Mesodermal cell (in vitro differentiated cells): ENCODE data around the gene TSPAN18.

Experiments used
- H3K27ac ChIP-seq: 2 replicates; pipeline ENCODE4 v1.7.0; 2013; ENCODE audit warnings: mild to moderate bottlenecking, low read depth, low read length, moderate library complexity; ENCODE audit not compliant: severe bottlenecking
- H3K36me3 ChIP-seq: 2 replicates; pipeline ENCODE4 v1.7.1; 2013; ENCODE audit warnings: mild to moderate bottlenecking, low read length, moderate library complexity; ENCODE audit not compliant: control insufficient read depth, insufficient read depth
- H3K4me1 ChIP-seq: one replicate; pipeline ENCODE4 v1.7.1; 2013; ENCODE audit warnings: mild to moderate bottlenecking, low read length; ENCODE audit not compliant: insufficient read depth, control insufficient read depth, poor library complexity, severe bottlenecking
- H3K4me3 ChIP-seq: 2 replicates; pipeline ENCODE4 v1.7.0; 2013; ENCODE audit warnings: low read length, control low read depth, mild to moderate bottlenecking; ENCODE audit not compliant: insufficient read depth, poor library complexity, severe bottlenecking; ENCODE audit errors: extremely low read depth
- H3K9me3 ChIP-seq: 2 replicates; pipeline ENCODE4 v1.7.1; 2013; ENCODE audit warnings: mild to moderate bottlenecking, low read length, moderate library complexity; ENCODE audit not compliant: control insufficient read depth
- WGBS, 2 experiments: methylation state at CpG; one replicate each; pipeline ENCODE4 v1.1.5; 2013; ENCODE audit warnings: missing lambda C conversion rate in 2 of 2; ENCODE audit not compliant: insufficient coverage in 2 of 2; 5-methylcytosine and 5-hydroxymethylcytosine counted together

Gene TSPAN18

GRCh38 chr11:44848203-44848962 is 121.6 kb downstream of the TSPAN18 start:
- 71 to 77% methylated on average over 8 to 10 of the region's 11 CpGs for WGBS, 2 experiments
- no peak overlapping the region for H3K27ac ChIP-seq

GRCh38 chr11:44848963-44849350 is 122.2 kb downstream of the TSPAN18 start:
- Histone ChIP-seq H3K4me1 (peaks cover 4% of the 10 kb centered on the region), H3K27ac (no peak overlapping the region), H3K9me3 (peaks cover 5% of the 10 kb centered on the region), H3K4me3 (no peak overlapping the region), H3K36me3 (peaks cover 3% of the 10 kb centered on the region)
- WGBS, 2 experiments: 62 to 88% methylated on average over 3 of the region's 4 CpGs

More at GRCh38 chr11:44848203-44848962, 121.6 kb downstream of the TSPAN18 start:
- H3K9me3 ChIP-seq: peaks cover 5% of the 10 kb centered on the region
- H3K4me3 ChIP-seq: no peak overlapping the region
- H3K4me1 ChIP-seq: no peaks in the 10 kb centered on the region
- peaks cover 7% of the 10 kb centered on the region for H3K36me3 ChIP-seq

- Histone ChIP-seq H3K4me1 (peaks cover 7% of the 10 kb centered on the region), H3K36me3 (peaks cover 3% of the 10 kb centered on the region), H3K9me3 (peaks cover under 1% of the 10 kb centered on the region), H3K4me3 (no peak overlapping the region), H3K27ac (no peak overlapping the region)
- WGBS, 2 experiments: 75 to 78% methylated on average over 3 to 4 of the region's 4 CpGs
These were observed 122.7 kb downstream of the TSPAN18 start for GRCh38 chr11:44849424-44849823.

- H3K9me3 ChIP-seq: no peaks in the 10 kb centered on the region
- H3K4me1 ChIP-seq: peaks cover 7% of the 10 kb centered on the region
- H3K27ac ChIP-seq: no peak overlapping the region
- H3K4me3 ChIP-seq: no peak overlapping the region
- WGBS, 2 experiments: 80 to 85% methylated on average over 6 to 7 of the region's 8 CpGs
- peaks cover 3% of the 10 kb centered on the region for H3K36me3 ChIP-seq
These were observed 123.2 kb downstream of the TSPAN18 start for GRCh38 chr11:44849922-44850321.

- Histone ChIP-seq H3K4me1 (peaks cover 7% of the 10 kb centered on the region), H3K27ac (no peak overlapping the region), H3K9me3 (no peaks in the 10 kb centered on the region), H3K4me3 (no peak overlapping the region), H3K36me3 (peaks cover 3% of the 10 kb centered on the region)
- 89 to 92% methylated on average over 4 of the region's 5 CpGs for WGBS, 2 experiments
These were observed 124.7 kb downstream of the TSPAN18 start for GRCh38 chr11:44851496-44851895.

GRCh38 chr11:44852159-44852747 is 125.5 kb downstream of the TSPAN18 start:
- Histone ChIP-seq H3K4me3 (no peak overlapping the region), H3K4me1 (peaks cover 7% of the 10 kb centered on the region), H3K36me3 (no peaks in the 10 kb centered on the region), H3K9me3 (no peaks in the 10 kb centered on the region), H3K27ac (no peak overlapping the region)
- WGBS, 2 experiments: no CpG with 5 or more reads among the region's 2 CpGs

GRCh38 chr11:44852952-44853351 is 126.2 kb downstream of the TSPAN18 start:
- Histone ChIP-seq H3K9me3 (no peaks in the 10 kb centered on the region), H3K36me3 (no peaks in the 10 kb centered on the region), H3K4me3 (no peak overlapping the region), H3K4me1 (peaks cover 10% of the 10 kb centered on the region), H3K27ac (no peak overlapping the region)
- 55 to 64% methylated on average over 4 to 5 of the region's 5 CpGs for WGBS, 2 experiments

- Histone ChIP-seq H3K9me3 (no peaks in the 10 kb centered on the region), H3K27ac (no peak overlapping the region), H3K4me1 (peaks cover 13% of the 10 kb centered on the region), H3K36me3 (no peaks in the 10 kb centered on the region), H3K4me3 (no peak overlapping the region)
- WGBS, 2 experiments: 93% methylated on average over 6 to 8 of the region's 9 CpGs
These were observed 126.9 kb downstream of the TSPAN18 start for GRCh38 chr11:44853666-44854065.

GRCh38 chr11:44854086-44854485 is 127.3 kb downstream of the TSPAN18 start:
- 81 to 85% methylated on average over 3 of the region's 5 CpGs for WGBS, 2 experiments
- H3K9me3 ChIP-seq: no peaks in the 10 kb centered on the region
- no peak overlapping the region for H3K4me3 ChIP-seq
- no peaks in the 10 kb centered on the region for H3K36me3 ChIP-seq
- peaks cover 17% of the 10 kb centered on the region for H3K4me1 ChIP-seq
- H3K27ac ChIP-seq: no peak overlapping the region

GRCh38 chr11:44854741-44855492 is 128.2 kb downstream of the TSPAN18 start:
- WGBS, 2 experiments: 75 to 88% methylated on average over 1 to 2 of the region's 5 CpGs
- Histone ChIP-seq H3K27ac (no peak overlapping the region), H3K4me3 (no peak overlapping the region), H3K4me1 (peaks cover 17% of the 10 kb centered on the region), H3K36me3 (peaks cover 7% of the 10 kb centered on the region), H3K9me3 (no peaks in the 10 kb centered on the region)

GRCh38 chr11:44855493-44855849 is 128.7 kb downstream of the TSPAN18 start:
- Histone ChIP-seq H3K27ac (no peak overlapping the region), H3K4me3 (no peak overlapping the region), H3K36me3 (peaks cover 12% of the 10 kb centered on the region), H3K9me3 (no peaks in the 10 kb centered on the region), H3K4me1 (peaks cover 17% of the 10 kb centered on the region)
